Ovary (tissue), 9 donors: Measurements from ENCODE around the gene SETSIP. TPM values are rescaled to one million over a fixed set of nuclear protein-coding genes. Genes with fewer than 3 reads are reported as not detected.
"Not testable (repeated sequence)": the region's sequence is repeated elsewhere in the genome, so short reads cannot be mapped to it uniquely, and the experiment has no call there.

Experiments
- DNase-seq, 5 donors: peaks; one replicate each; pipeline ENCODE4 v3.0.0-alpha.2; 2019 to 2020
- H3K27ac ChIP-seq, 2 donors: fragments of 200-600 bp; one replicate each; pipeline versions ENCODE4 v1.5.1 to v1.8.0; 2019 to 2022
- H3K27me3 ChIP-seq: fragments of 200-600 bp; one replicate; pipeline ENCODE4 v1.8.0; 2022
- H3K36me3 ChIP-seq: fragments of 200-600 bp; sonication (generic); one replicate; pipeline ENCODE4 v1.5.1; 2019
- H3K4me1 ChIP-seq: one replicate; pipeline ENCODE4 v1.8.1; 2013; ENCODE audit warnings: mild to moderate bottlenecking, moderate library complexity; ENCODE audit not compliant: insufficient read depth
- H3K4me3 ChIP-seq: fragments of 200-600 bp; sonication (generic); one replicate; pipeline ENCODE4 v1.5.1; 2017
- H3K9me3 ChIP-seq, 2 donors: fragments of 200-600 bp in 1 of 2; sonication (generic) in 1 of 2; one replicate each; pipeline versions ENCODE4 v1.5.1 to v1.8.1; 2013 to 2019; ENCODE audit warnings: mild to moderate bottlenecking in 1 of 2, moderate library complexity in 1 of 2
- CTCF ChIP-seq, 3 donors: fragments of 450-650 bp in 2 of 3; fragments of 200-600 bp in 1 of 3; IDR thresholded peaks; one replicate each; pipeline versions ENCODE4 v1.5.1 to v1.8.0; 2016 to 2022; ENCODE audit warnings: antibody characterized with exemption in 3 of 3, mild to moderate bottlenecking in 1 of 3
- EP300 ChIP-seq: sonication (generic); formaldehyde crosslinking; IDR thresholded peaks from one replicate; pipeline ENCODE4 v1.6.1; 2017; ENCODE audit warnings: antibody characterized with exemption
- POLR2A ChIP-seq: fragments of 450-650 bp; IDR thresholded peaks from one replicate; pipeline ENCODE4 v1.6.1; 2017; ENCODE audit warnings: antibody characterized with exemption, mild to moderate bottlenecking, moderate library complexity
- WGBS, 3 donors: extraction: QIAGEN DNeasy Blood & Tissue Kit in 1 of 3; methylation state at CpG; one replicate each; pipeline versions ENCODE4 v1.1.5 to v1.1.7; 2013 to 2017; 5-methylcytosine and 5-hydroxymethylcytosine counted together
- intact Hi-C, 4 donors: fragments of 100-400 bp; cut with DNase I; formaldehyde crosslinking; loops; one replicate each; pipeline versions ENCODE4 v1.11.0 to v1.15.1; 2022 to 2023
- polyA plus RNA-seq, 2 donors: library from polyadenylated mRNA; stranded (reverse); fragments of 200-250 nt in 1 of 2; fragments of 350-450 nt in 1 of 2; fragmentation: Illumina TruSeq in 1 of 2; extraction: RNeasy Lipid Tissue Mini Kit (QIAGEN cat#74804) in 1 of 2; gene quantifications; one replicate each; pipeline ENCODE4 v1.2.3, GENCODE V29; 2013 to 2014
- total RNA-seq, 7 donors: library from RNA; depleted of rRNA in 2 of 7; stranded (reverse); fragments of >200 nt in 2 of 7; fragmentation: NEBNext Ultra II Directional in 3 of 7; extraction: Animal tissue kit (Norgen Biotek cat#: 25700) in 3 of 7; gene quantifications; one replicate each; pipeline versions ENCODE4 v1.1.0 to v1.2.4, GENCODE V29; 2016 to 2023
- donor health status: DM: no; HTN: no; CAD: no; lungs with moderate emphysema.
- donor health status: DM: no; HTN: no; CAD: no.
- donor health status: Bipolar disorder and iron deficiency.
- donor health status: DM: yes; HTN: yes; CAD: no.
- donor health status: DM: no; HTN: no; CAD: no.
- donor health status: DM: yes; HTN: yes; CAD: no.

Gene SETSIP
- total and polyA plus RNA-seq, 9 donors, result not detected

GRCh38 chr1:92084651-92085050, 9.4 kb upstream of the SETSIP start:
- no peaks in the 10 kb centered on the region for H3K36me3 ChIP-seq
- intact Hi-C loops, result no loop called here
- peaks cover 0 to 8% of the 10 kb centered on the region in 2 donors for H3K9me3 ChIP-seq
- H3K4me3 ChIP-seq, result no peak overlapping the region
- H3K27ac ChIP-seq, result no peak overlapping the region
- no peak for DNase-seq
- no peak for TF ChIP-seq POLR2A
- TF ChIP-seq EP300, result no peak
- TF ChIP-seq CTCF (IDR thresholded peaks at IDR 0.05), result no peak
- no peaks in the 10 kb centered on the region for H3K27me3 ChIP-seq
- peaks cover 1% of the 10 kb centered on the region for H3K4me1 ChIP-seq
- WGBS, 3 donors, result 95 to 100% (median 98%) methylated on average over 1 of the region's 1 CpG

- intact Hi-C loops, result no loop called here
- WGBS, 3 donors, result 29 to 34% (median 32%) methylated on average over 4 of the region's 4 CpGs
- Histone ChIP-seq H3K9me3 (peaks cover 0 to 7% of the 10 kb centered on the region in 2 donors), H3K27ac (peak overlapping the region; percentile 40 to 66), H3K36me3 (no peaks in the 10 kb centered on the region), H3K27me3 (no peaks in the 10 kb centered on the region), H3K4me1 (peaks cover 1% of the 10 kb centered on the region), H3K4me3 (peak overlapping the region; percentile 67)
- DNase-seq, result no peak
- TF ChIP-seq EP300, result no peak
- TF ChIP-seq POLR2A, result no peak
- TF ChIP-seq CTCF (IDR thresholded peaks at IDR 0.05), result no peak
These were observed 5.8 kb upstream of the SETSIP start for GRCh38 chr1:92081031-92081430.

GRCh38 chr1:92080128-92080985, 5.1 kb upstream of the SETSIP start, which contains the start of gene BTBD8:
Gene BTBD8 (plus strand): TSS chr1:92080345. CDS start chr1:92080572, 227 bp downstream.
- Histone ChIP-seq H3K4me3 (peak within 1 kb of the TSS; percentile 67), H3K4me1 (peaks cover 1% of the 10 kb centered on the region), H3K9me3 (peaks cover 0 to under 1% of the 10 kb centered on the region in 2 donors), H3K36me3 (no peaks in the 10 kb centered on the region), H3K27ac (peak within 1 kb of the TSS; percentile 40 to 66), H3K27me3 (no peaks in the 10 kb centered on the region)
- DNase-seq, result peak; percentile 84 to 91 (median 90)
- TF ChIP-seq POLR2A (peak; percentile 59), CTCF (IDR thresholded peaks at IDR 0.05) (peak in 1 of 3 donors; percentile 17), EP300 (no peak)
- WGBS, 3 donors, result 0 to 1% (median 1%) methylated on average over 52 to 55 of the region's 55 CpGs
- intact Hi-C loops, result no loop called here

GRCh38 chr1:92079441-92079840, 4.2 kb upstream of the SETSIP start:
- Histone ChIP-seq H3K4me3 (no peak overlapping the region), H3K36me3 (no peaks in the 10 kb centered on the region)

GRCh38 chr1:92078077-92078476, 2.9 kb upstream of the SETSIP start:
- H3K27ac ChIP-seq, H3K4me3 ChIP-seq, H3K4me1 ChIP-seq, intact Hi-C loops, H3K9me3 ChIP-seq, DNase-seq, H3K36me3 ChIP-seq, H3K27me3 ChIP-seq: not testable (repeated sequence)
- WGBS, 3 donors, result 89 to 94% (median 92%) methylated on average over 8 of the region's 8 CpGs

More at GRCh38 chr1:92079441-92079840, 4.2 kb upstream of the SETSIP start:
- Histone ChIP-seq H3K9me3 (no peaks in the 10 kb centered on the region), H3K27ac (no peak overlapping the region), H3K27me3 (no peaks in the 10 kb centered on the region), H3K4me1 (peaks cover 1% of the 10 kb centered on the region)
- intact Hi-C loops, result no loop called here
- TF ChIP-seq POLR2A (no peak), EP300 (no peak)
- peak in 1 of 5 donors; percentile 23 for DNase-seq
- WGBS, 3 donors, result 88 to 94% (median 91%) methylated on average over 7 of the region's 7 CpGs
